ENCODE data around the gene OTOP2. TPM values are rescaled to one million over a fixed set of nuclear protein-coding genes. Genes with fewer than 3 reads are reported as not detected.

OTOP2 gene
- total RNA-seq, 1 experiment from 2014 or later, result 0.11 TPM

GRCh38 chr17:74874615-74875037 lies 49.4 kb upstream of the OTOP2 start:
- Histone ChIP-seq H2AK5ac (ENCODE audit: insufficient read length, low read length) (no peak overlapping the region), H3K9ac (ENCODE audit: extremely low read depth, insufficient read length, low read length) (no peak overlapping the region), H2BK15ac (ENCODE audit: low read depth, low read length) (no peak overlapping the region), H3T11ph (ENCODE audit: low read length) (no peak overlapping the region), H3K23me2 (ENCODE audit: insufficient read length, low read depth, low read length, poor library complexity, severe bottlenecking) (peaks cover 12% of the 10 kb centered on the region), H2BK20ac (ENCODE audit: low read depth, low read length, poor library complexity, severe bottlenecking) (no peak overlapping the region), H3K4me1 (ENCODE audit: insufficient read depth, low read length) (0 out of 2 replicates have a peak, but pooled peaks cover 2% of the 10 kb centered on the region), H2BK120ac (ENCODE audit: low read depth, low read length, poor library complexity, severe bottlenecking) (no peak overlapping the region), H3K9me3 (ENCODE audit: control insufficient read depth, low read depth, low read length) (no peaks in the 10 kb centered on the region), H4K20me1 (ENCODE audit: control insufficient read depth, insufficient read depth, insufficient read length) (no peaks in the 10 kb centered on the region), H3K23ac (ENCODE audit: insufficient read length, low read depth, low read length) (no peak overlapping the region), H3K79me2 (ENCODE audit: insufficient read depth, low read length) (no peaks in the 10 kb centered on the region), H3K18ac (ENCODE audit: insufficient read length, low read depth, low read length) (no peak overlapping the region), H4K8ac (replicated peaks; ENCODE audit: insufficient read length, low read depth, low read length) (no peak overlapping the region), H3K4ac (ENCODE audit: low read depth, low read length) (no peak overlapping the region), H4K5ac (ENCODE audit: insufficient read length, low read depth, low read length) (no peak overlapping the region), H3K4me2 (ENCODE audit: insufficient read depth, insufficient read length, low read length) (no peak overlapping the region), H2BK12ac (ENCODE audit: insufficient read length, low read depth, low read length) (no peak overlapping the region), H3K14ac (ENCODE audit: insufficient read depth, low read length) (no peak overlapping the region), H3K27me3 (ENCODE audit: insufficient read depth, low read length) (no peaks in the 10 kb centered on the region), H3K56ac (ENCODE audit: insufficient read length, low read depth, low read length) (no peak overlapping the region), H3K79me1 (ENCODE audit: insufficient read depth, low read depth, low read length, poor library complexity, severe bottlenecking) (no peaks in the 10 kb centered on the region), H2BK5ac (ENCODE audit: insufficient read length, low read length) (no peak overlapping the region), H2AFZ (ENCODE audit: low read length) (no peak overlapping the region), H4K91ac (ENCODE audit: insufficient read length, low read depth, low read length) (no peak overlapping the region), H3K27ac (ENCODE audit: insufficient read length, low read depth, low read length) (no peak overlapping the region)
- H3K4me3 Mint-ChIP-seq, result no peak overlapping the region
- WGBS (ENCODE audit: extremely low coverage, insufficient read length, low lambda C conversion rate), result no CpG with 5 or more reads among the region's 5 CpGs
- H3K9me3 Mint-ChIP-seq, result no peaks in the 10 kb centered on the region
- no peak for DNase-seq
- H3K27ac Mint-ChIP-seq, result no peak overlapping the region
- peaks cover 0 to 13% (median 9%) of the 10 kb centered on the region in 3 experiments; a peak in 4 of 7 replicates for H3K36me3 Mint-ChIP-seq (ENCODE audit: insufficient read depth in 1 of 3, low read depth in 3 of 3)
- TF ChIP-seq CTCF (conservative IDR thresholded peaks at IDR 0.05), result no peak
- peaks cover 26 to 37% of the 10 kb centered on the region in 2 experiments for H3K4me1 Mint-ChIP-seq
- H3K27me3 Mint-ChIP-seq (ENCODE audit: low read depth), result peaks cover 11% of the 10 kb centered on the region

Measured in H9 (cell line).